ENCODE measurements around the gene DSTYK.

The DSTYK gene

GRCh38 chr1:205133287-205133686, 78.2 kb downstream of the DSTYK start:
- Histone ChIP-seq H4K20me1 (ENCODE audit: insufficient read depth, low read length) (no peaks in the 10 kb centered on the region), H3F3A (ENCODE audit: insufficient read depth, low read length) (no peaks in the 10 kb centered on the region), H3K9me2 (replicated peaks; ENCODE audit: insufficient read depth, low read length) (no peaks in the 10 kb centered on the region), H3K27me3 (replicated peaks; ENCODE audit: insufficient read depth, low read length) (no peaks in the 10 kb centered on the region), H3K4me3 (ENCODE audit: low read length) (no peak overlapping the region), H3K9me3 (replicated peaks; ENCODE audit: insufficient read depth, low read length) (no peaks in the 10 kb centered on the region), H3K79me2 (ENCODE audit: low read length) (no peaks in the 10 kb centered on the region), H3K27ac (ENCODE audit: low read length) (no peak overlapping the region), H3K4me1 (ENCODE audit: low read length) (no peaks in the 10 kb centered on the region), H3K4me2 (ENCODE audit: low read depth, low read length) (no peak overlapping the region), H3K9ac (ENCODE audit: low read length) (no peak overlapping the region), H2AFZ (ENCODE audit: low read length) (no peak overlapping the region), H3K36me3 (replicated peaks; ENCODE audit: insufficient read depth, low read length) (no peaks in the 10 kb centered on the region)
- no peak for DNase-seq
- TF ChIP-seq EZH2phosphoT487 (IDR thresholded peaks at IDR 0.05; ENCODE audit: low read length) (no peak), CTCF (IDR thresholded peaks at IDR 0.05; ENCODE audit: low read length) (no peak), EZH2 (optimal IDR thresholded peaks at IDR 0.05; ENCODE audit: low read depth, low read length) (no peak)

DNA sequence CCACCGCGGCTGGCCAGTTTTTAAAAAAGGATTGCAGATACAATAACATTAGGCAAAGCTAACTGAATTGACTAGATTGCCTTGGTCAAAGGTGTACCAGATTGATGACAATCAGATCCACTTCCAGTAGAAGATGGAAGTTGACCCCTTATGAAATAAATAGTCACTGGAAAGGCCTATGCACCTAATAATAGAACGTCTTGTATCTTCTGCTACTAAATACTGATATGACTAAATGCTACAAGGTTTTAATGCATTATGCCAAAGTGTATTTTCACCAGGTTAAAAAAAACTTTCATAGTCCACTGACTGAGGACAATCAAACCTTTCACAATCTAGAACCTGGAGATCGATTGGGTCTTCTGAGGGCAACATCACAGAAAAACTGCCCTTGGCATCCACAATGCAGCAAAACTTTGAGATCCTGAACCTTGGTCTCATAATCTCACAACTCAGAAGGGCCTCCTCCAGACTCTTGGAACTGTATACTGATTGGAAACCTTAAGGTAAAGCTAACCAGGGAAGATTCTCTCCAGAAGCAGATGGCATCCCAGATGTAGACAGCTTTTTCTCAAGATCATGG, 82.0 kb downstream of the DSTYK start:
- no peaks in the 10 kb centered on the region for H3K36me3 ChIP-seq (replicated peaks; ENCODE audit: insufficient read depth, low read length)
- no peaks in the 10 kb centered on the region for H3K27me3 ChIP-seq (replicated peaks; ENCODE audit: insufficient read depth, low read length)
- no peaks in the 10 kb centered on the region for H3K79me2 ChIP-seq (ENCODE audit: low read length)
- no peak for TF ChIP-seq EZH2phosphoT487 (IDR thresholded peaks at IDR 0.05; ENCODE audit: low read length)
- no peak for TF ChIP-seq EZH2 (optimal IDR thresholded peaks at IDR 0.05; ENCODE audit: low read depth, low read length)
- H3K27ac ChIP-seq (ENCODE audit: low read length), result no peak overlapping the region
- H4K20me1 ChIP-seq (ENCODE audit: insufficient read depth, low read length), result no peaks in the 10 kb centered on the region
- no peaks in the 10 kb centered on the region for H3K9me3 ChIP-seq (replicated peaks; ENCODE audit: insufficient read depth, low read length)
- no peaks in the 10 kb centered on the region for H3F3A ChIP-seq (ENCODE audit: insufficient read depth, low read length)
- H3K4me2 ChIP-seq (ENCODE audit: low read depth, low read length), result no peak overlapping the region
- H3K4me1 ChIP-seq (ENCODE audit: low read length), result no peaks in the 10 kb centered on the region
- no peak overlapping the region for H3K9ac ChIP-seq (ENCODE audit: low read length)
- no peak overlapping the region for H2AFZ ChIP-seq (ENCODE audit: low read length)
- H3K9me2 ChIP-seq (replicated peaks; ENCODE audit: insufficient read depth, low read length), result no peaks in the 10 kb centered on the region
- no peak overlapping the region for H3K4me3 ChIP-seq (ENCODE audit: low read length)
- DNase-seq, result no peak

DNA sequence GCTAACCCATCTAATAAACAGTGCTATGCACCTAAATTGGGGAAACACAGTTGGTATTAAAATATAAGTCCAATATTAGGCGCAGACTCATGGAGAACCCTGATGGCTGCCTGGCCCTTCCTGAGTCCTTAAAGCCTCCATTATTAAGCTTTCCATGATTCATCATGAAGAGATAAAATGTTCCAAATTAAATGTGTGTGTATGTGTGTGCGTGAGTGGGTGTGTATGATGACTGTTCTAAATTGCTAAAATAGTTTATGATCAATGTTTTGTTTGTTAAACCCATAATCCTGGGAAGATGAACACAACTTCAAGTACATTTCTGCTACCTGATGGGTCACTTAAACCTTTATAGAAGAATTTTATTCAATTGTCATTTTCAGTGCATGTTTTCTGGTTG, 83.5 kb downstream of the DSTYK start:
- no peak overlapping the region for H2AFZ ChIP-seq (ENCODE audit: low read length)
- H3K27ac ChIP-seq (ENCODE audit: low read length), result no peak overlapping the region
- no peak overlapping the region for H3K4me3 ChIP-seq (ENCODE audit: low read length)
- H3K4me1 ChIP-seq (ENCODE audit: low read length), result 0 out of 2 replicates have a peak, but pooled peaks cover 1% of the 10 kb centered on the region
- no peaks in the 10 kb centered on the region for H3K27me3 ChIP-seq (replicated peaks; ENCODE audit: insufficient read depth, low read length)
- no peak overlapping the region for H3K4me2 ChIP-seq (ENCODE audit: low read depth, low read length)
- peaks cover under 1% of the 10 kb centered on the region; the same call in 1 of the 2 replicates for H3F3A ChIP-seq (ENCODE audit: insufficient read depth, low read length)
- TF ChIP-seq EZH2 (optimal IDR thresholded peaks at IDR 0.05; ENCODE audit: low read depth, low read length), result no peak
- TF ChIP-seq EZH2phosphoT487 (IDR thresholded peaks at IDR 0.05; ENCODE audit: low read length), result no peak
- TF ChIP-seq CTCF (IDR thresholded peaks at IDR 0.05; ENCODE audit: low read length), result no peak
- H3K79me2 ChIP-seq (ENCODE audit: low read length), result no peaks in the 10 kb centered on the region
- H3K9me3 ChIP-seq (replicated peaks; ENCODE audit: insufficient read depth, low read length), result no peaks in the 10 kb centered on the region
- H3K9me2 ChIP-seq (replicated peaks; ENCODE audit: insufficient read depth, low read length), result no peaks in the 10 kb centered on the region
- DNase-seq, result no peak
- no peaks in the 10 kb centered on the region for H4K20me1 ChIP-seq (ENCODE audit: insufficient read depth, low read length)
- no peak overlapping the region for H3K9ac ChIP-seq (ENCODE audit: low read length)
- H3K36me3 ChIP-seq (replicated peaks; ENCODE audit: insufficient read depth, low read length), result no peaks in the 10 kb centered on the region

- 0 out of 2 replicates have a peak, but pooled peaks cover 4% of the 10 kb centered on the region for H3K4me1 ChIP-seq (ENCODE audit: low read length)
- H3K4me3 ChIP-seq (ENCODE audit: low read length), result no peak overlapping the region
- H3K4me2 ChIP-seq (ENCODE audit: low read depth, low read length), result no peak overlapping the region
- no peaks in the 10 kb centered on the region for H3K9me2 ChIP-seq (replicated peaks; ENCODE audit: insufficient read depth, low read length)
- TF ChIP-seq EZH2 (optimal IDR thresholded peaks at IDR 0.05; ENCODE audit: low read depth, low read length), result no peak
- no peak for TF ChIP-seq CTCF (IDR thresholded peaks at IDR 0.05; ENCODE audit: low read length)
- TF ChIP-seq EZH2phosphoT487 (IDR thresholded peaks at IDR 0.05; ENCODE audit: low read length), result no peak
- no peak overlapping the region for H2AFZ ChIP-seq (ENCODE audit: low read length)
- no peaks in the 10 kb centered on the region for H4K20me1 ChIP-seq (ENCODE audit: insufficient read depth, low read length)
- DNase-seq, result no peak
- H3K27me3 ChIP-seq (replicated peaks; ENCODE audit: insufficient read depth, low read length), result no peaks in the 10 kb centered on the region
- no peaks in the 10 kb centered on the region for H3K9me3 ChIP-seq (replicated peaks; ENCODE audit: insufficient read depth, low read length)
- peaks cover 4% of the 10 kb centered on the region; the same call in 1 of the 2 replicates for H3F3A ChIP-seq (ENCODE audit: insufficient read depth, low read length)
- no peaks in the 10 kb centered on the region for H3K79me2 ChIP-seq (ENCODE audit: low read length)
- no peak overlapping the region for H3K27ac ChIP-seq (ENCODE audit: low read length)
- H3K36me3 ChIP-seq (replicated peaks; ENCODE audit: insufficient read depth, low read length), result no peaks in the 10 kb centered on the region
- no peak overlapping the region for H3K9ac ChIP-seq (ENCODE audit: low read length)
Observed at GRCh38 chr1:205127646-205128045, 83.9 kb downstream of the DSTYK start.

Measured in MM.1S (cell line).